SU-DHL-6 (cell line): ENCODE data around the gene FN3KRP.

Experiments
- H2AFZ ChIP-seq: fragments of 200-600 bp; sonication (generic); 2 replicates; pipeline ENCODE4 v1.6.1; 2014; ENCODE audit warnings: low read depth, mild to moderate bottlenecking, moderate library complexity, mixed read lengths, antibody characterized with exemption, low read length; ENCODE audit not compliant: severe bottlenecking
- H3F3A ChIP-seq: fragments of 200-600 bp; shearing (Covaris generic); 2 replicates; pipeline ENCODE4 v1.6.0; 2016; ENCODE audit warnings: antibody characterized with exemption, mild to moderate bottlenecking; ENCODE audit not compliant: insufficient read depth
- H3K27ac ChIP-seq: fragments of 200-600 bp; sonication (generic); 2 replicates; pipeline ENCODE4 v1.5.1; 2016; ENCODE audit warnings: low read depth, mild to moderate bottlenecking, low read length, moderate library complexity, mixed read lengths
- H3K27me3 ChIP-seq: fragments of 200-600 bp; sonication (generic), shearing (Covaris generic); 2 replicates; pipeline ENCODE4 v1.6.0; 2014; ENCODE audit warnings: mild to moderate bottlenecking, low read length
- H3K36me3 ChIP-seq: fragments of 200-600 bp; sonication (generic); 2 replicates; pipeline ENCODE4 v1.6.1; 2014; ENCODE audit warnings: mild to moderate bottlenecking, low read length, mixed read lengths
- H3K4me2 ChIP-seq: fragments of 300-600, 200-600 bp; shearing (Covaris generic), sonication (generic); 2 replicates; pipeline ENCODE4 v1.6.0; 2014; ENCODE audit warnings: low read length, low read depth, mild to moderate bottlenecking; ENCODE audit not compliant: poor library complexity, severe bottlenecking
- H3K4me3 ChIP-seq: fragments of 200-600 bp; sonication (generic); 2 replicates; pipeline ENCODE4 v1.5.1; 2014; ENCODE audit warnings: antibody characterized with exemption, low read length, mild to moderate bottlenecking, mixed read lengths; ENCODE audit not compliant: insufficient read depth, poor library complexity, severe bottlenecking
- H3K79me2 ChIP-seq: fragments of 200-600 bp; sonication (generic); 2 replicates; pipeline ENCODE4 v1.6.1; 2014; ENCODE audit warnings: mild to moderate bottlenecking, low read length, moderate library complexity; ENCODE audit not compliant: insufficient read depth
- H3K9ac ChIP-seq: fragments of 200-600 bp; sonication (generic); 2 replicates; pipeline ENCODE4 v1.7.0; 2014; ENCODE audit warnings: mild to moderate bottlenecking, low read length
- H3K9me2 ChIP-seq: fragments of 200-600 bp; sonication (generic); replicated peaks from 2 replicates; pipeline ENCODE4 v1.6.1; 2014; ENCODE audit warnings: low read length; ENCODE audit not compliant: insufficient read depth
- H3K9me3 ChIP-seq: fragments of 200-600 bp; sonication (generic); 2 replicates; pipeline ENCODE4 v1.6.1; 2014; ENCODE audit warnings: low read length, mixed read lengths; ENCODE audit not compliant: insufficient read depth
- H4K20me1 ChIP-seq: fragments of 200-600 bp; sonication (generic); 2 replicates; pipeline ENCODE4 v1.6.1; 2014; ENCODE audit warnings: low read depth, mild to moderate bottlenecking, antibody characterized with exemption, low read length, moderate library complexity, mixed read lengths
- EZH2phosphoT487 ChIP-seq: fragments of 200-600 bp; sonication (generic), shearing (Covaris generic); conservative IDR thresholded peaks from 2 replicates; pipeline ENCODE4 v1.6.1; 2018; ENCODE audit warnings: mild to moderate bottlenecking, antibody characterized with exemption, low read length, moderate library complexity, mixed read lengths
- TF ChIP-seq, protein P1 (sequence below): fragments of 200-600 bp; sonication (generic); IDR thresholded peaks from one replicate; pipeline ENCODE4 v1.5.1; 2017; ENCODE audit warnings: antibody characterized with exemption, mild to moderate bottlenecking, low read length, moderate library complexity; ENCODE audit not compliant: insufficient read depth, poor library complexity, severe bottlenecking

The FN3KRP gene

DNA sequence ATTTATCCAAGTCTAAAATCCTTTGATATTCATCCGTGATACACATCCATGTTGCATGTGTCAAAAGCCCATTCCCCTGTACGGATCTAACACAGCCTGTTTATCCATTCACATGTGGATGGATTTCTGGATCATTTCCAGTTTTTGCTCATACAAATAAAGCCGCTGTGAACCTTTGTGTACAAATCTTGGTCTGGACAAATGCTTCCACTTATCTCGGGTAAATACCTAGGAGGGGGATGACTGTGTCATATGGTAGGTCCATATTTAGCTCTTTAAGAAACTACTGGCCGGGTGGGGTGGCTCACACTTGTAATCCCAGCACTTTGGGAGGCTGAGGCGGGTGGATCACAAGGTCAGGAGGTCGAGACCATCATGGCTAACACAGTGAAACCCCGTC, 29.0 kb downstream of the FN3KRP start:
- Histone ChIP-seq H4K20me1 (no peaks in the 10 kb centered on the region), H2AFZ (no peak overlapping the region), H3K79me2 (no peaks in the 10 kb centered on the region), H3K27me3 (no peaks in the 10 kb centered on the region), H3K9me3 (peaks cover 10% of the 10 kb centered on the region; the same call in 1 of the 2 replicates), H3K9me2 (no peaks in the 10 kb centered on the region), H3K27ac (no peak overlapping the region), H3K9ac (no peak overlapping the region), H3K4me3 (no peak overlapping the region), H3K4me2 (no peak overlapping the region), H3K36me3 (peaks cover 12% of the 10 kb centered on the region), H3F3A (0 out of 2 replicates have a peak, but pooled peaks cover 4% of the 10 kb centered on the region)
- TF ChIP-seq, protein P1, sequence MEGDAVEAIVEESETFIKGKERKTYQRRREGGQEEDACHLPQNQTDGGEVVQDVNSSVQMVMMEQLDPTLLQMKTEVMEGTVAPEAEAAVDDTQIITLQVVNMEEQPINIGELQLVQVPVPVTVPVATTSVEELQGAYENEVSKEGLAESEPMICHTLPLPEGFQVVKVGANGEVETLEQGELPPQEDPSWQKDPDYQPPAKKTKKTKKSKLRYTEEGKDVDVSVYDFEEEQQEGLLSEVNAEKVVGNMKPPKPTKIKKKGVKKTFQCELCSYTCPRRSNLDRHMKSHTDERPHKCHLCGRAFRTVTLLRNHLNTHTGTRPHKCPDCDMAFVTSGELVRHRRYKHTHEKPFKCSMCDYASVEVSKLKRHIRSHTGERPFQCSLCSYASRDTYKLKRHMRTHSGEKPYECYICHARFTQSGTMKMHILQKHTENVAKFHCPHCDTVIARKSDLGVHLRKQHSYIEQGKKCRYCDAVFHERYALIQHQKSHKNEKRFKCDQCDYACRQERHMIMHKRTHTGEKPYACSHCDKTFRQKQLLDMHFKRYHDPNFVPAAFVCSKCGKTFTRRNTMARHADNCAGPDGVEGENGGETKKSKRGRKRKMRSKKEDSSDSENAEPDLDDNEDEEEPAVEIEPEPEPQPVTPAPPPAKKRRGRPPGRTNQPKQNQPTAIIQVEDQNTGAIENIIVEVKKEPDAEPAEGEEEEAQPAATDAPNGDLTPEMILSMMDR = no peak
- TF ChIP-seq EZH2phosphoT487 = no peak

DNA sequence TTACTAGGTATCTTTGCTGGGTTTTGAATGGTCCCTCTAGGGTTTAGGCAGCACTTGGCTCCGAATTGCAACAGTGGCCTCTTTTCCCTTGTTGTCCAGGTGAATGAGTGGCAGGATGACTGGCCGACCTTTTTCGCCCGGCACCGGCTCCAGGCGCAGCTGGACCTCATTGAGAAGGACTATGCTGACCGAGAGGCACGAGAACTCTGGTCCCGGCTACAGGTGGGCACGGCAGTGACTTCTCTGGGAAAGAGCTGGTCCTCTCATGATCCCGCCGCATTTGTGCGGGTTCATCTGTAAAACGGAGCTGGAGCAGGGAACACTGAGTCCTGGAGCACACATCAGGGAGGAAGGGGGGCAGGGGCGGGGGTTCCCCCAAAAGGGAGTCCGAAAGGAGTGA, 32.2 kb downstream of the FN3KRP start:
- Histone ChIP-seq H3K4me2 (no peak overlapping the region), H4K20me1 (no peaks in the 10 kb centered on the region), H3K9me3 (no peaks in the 10 kb centered on the region), H3K27ac (no peak overlapping the region), H3K36me3 (no peaks in the 10 kb centered on the region), H3K79me2 (peaks cover 14% of the 10 kb centered on the region), H3F3A (0 out of 2 replicates have a peak, but pooled peaks cover 4% of the 10 kb centered on the region), H3K9me2 (no peaks in the 10 kb centered on the region), H2AFZ (no peak overlapping the region), H3K9ac (no peak overlapping the region), H3K27me3 (no peaks in the 10 kb centered on the region), H3K4me3 (no peak overlapping the region)
- no peak for TF ChIP-seq EZH2phosphoT487
- TF ChIP-seq, protein P1 = no peak

DNA sequence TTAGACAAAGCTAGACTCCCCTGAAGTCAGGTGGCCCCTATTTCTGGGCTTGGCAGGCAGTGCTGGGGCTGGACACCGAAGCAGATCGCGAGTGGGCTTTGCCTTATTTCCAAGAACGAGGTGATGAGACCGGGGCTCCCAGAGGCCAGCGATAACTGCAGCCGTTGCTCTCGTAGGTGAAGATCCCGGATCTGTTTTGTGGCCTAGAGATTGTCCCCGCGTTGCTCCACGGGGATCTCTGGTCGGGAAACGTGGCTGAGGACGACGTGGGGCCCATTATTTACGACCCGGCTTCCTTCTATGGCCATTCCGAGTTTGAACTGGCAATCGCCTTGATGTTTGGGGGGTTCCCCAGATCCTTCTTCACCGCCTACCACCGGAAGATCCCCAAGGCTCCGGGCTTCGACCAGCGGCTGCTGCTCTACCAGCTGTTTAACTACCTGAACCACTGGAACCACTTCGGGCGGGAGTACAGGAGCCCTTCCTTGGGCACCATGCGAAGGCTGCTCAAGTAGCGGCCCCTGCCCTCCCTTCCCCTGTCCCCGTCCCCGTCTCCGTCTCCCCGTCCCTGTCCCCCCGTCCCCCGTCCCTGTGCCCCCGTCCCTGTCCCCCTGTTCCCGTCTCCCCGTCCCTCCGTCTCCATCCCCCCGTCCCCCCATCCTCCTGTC, 33.9 kb downstream of the FN3KRP start:
- Histone ChIP-seq H2AFZ (no peak overlapping the region), H3K27me3 (no peaks in the 10 kb centered on the region), H3K9me3 (no peaks in the 10 kb centered on the region), H3K9me2 (no peaks in the 10 kb centered on the region), H3K36me3 (no peaks in the 10 kb centered on the region), H3K4me3 (no peak overlapping the region), H4K20me1 (no peaks in the 10 kb centered on the region), H3K4me2 (no peak overlapping the region), H3F3A (0 out of 2 replicates have a peak, but pooled peaks cover 4% of the 10 kb centered on the region), H3K27ac (no peak overlapping the region), H3K9ac (no peak overlapping the region), H3K79me2 (peaks cover 30% of the 10 kb centered on the region)
- TF ChIP-seq, protein P1 = no peak
- no peak for TF ChIP-seq EZH2phosphoT487
